SJCRH30 (cell line): ENCODE results near the gene XPNPEP1. TPM values are rescaled to one million over a fixed set of nuclear protein-coding genes. Genes with fewer than 3 reads are reported as not detected.
A peak's percentile ranks its signal among the peaks of the same experiment; 100 is the strongest.

Experiments used
- DNase-seq, 2 experiments: peaks; one replicate each; pipeline ENCODE4 v3.0.0-alpha.2; 2015 to 2020
- H3K27ac ChIP-seq: fragments of 250-450 bp; sonication (Bioruptor Pico); 2 replicates; pipeline ENCODE4 v1.5.1; 2020; ENCODE audit warnings: mild to moderate bottlenecking, moderate library complexity
- H3K27me3 ChIP-seq: fragments of 250-450 bp; sonication (Bioruptor Pico); 2 replicates; pipeline ENCODE4 v1.5.1; 2020; ENCODE audit warnings: mild to moderate bottlenecking, moderate library complexity
- H3K36me3 ChIP-seq: fragments of 250-450 bp; sonication (Bioruptor Pico); 2 replicates; pipeline ENCODE4 v1.5.1; 2020; ENCODE audit warnings: mild to moderate bottlenecking, moderate library complexity
- H3K4me1 ChIP-seq: fragments of 250-450 bp; sonication (Bioruptor Pico); 2 replicates; pipeline ENCODE4 v1.5.1; 2020; ENCODE audit warnings: mild to moderate bottlenecking, moderate library complexity
- H3K4me3 ChIP-seq: fragments of 250-450 bp; sonication (Bioruptor Pico); 2 replicates; pipeline ENCODE4 v1.5.1; 2020; ENCODE audit warnings: mild to moderate bottlenecking, moderate library complexity
- H3K9me3 ChIP-seq: fragments of 250-450 bp; sonication (Bioruptor Pico); replicated peaks from 2 replicates; pipeline ENCODE4 v1.5.1; 2020; ENCODE audit warnings: mild to moderate bottlenecking, moderate library complexity
- total RNA-seq: library from RNA; depleted of rRNA; stranded (reverse); fragments of >200 nt; shearing (Covaris generic); gene quantifications from 2 replicates; pipeline ENCODE4 v1.2.3, GENCODE V29; 2014

XPNPEP1 gene
- total RNA-seq, 1 experiment from 2014 or later, result 112 TPM

GRCh38 chr10:109883859-109884771 lies 39.2 kb downstream of the XPNPEP1 start:
- no peaks in the 10 kb centered on the region for H3K27me3 ChIP-seq
- peaks cover 38% of the 10 kb centered on the region for H3K36me3 ChIP-seq
- peak; percentile 80 to 92 for DNase-seq
- H3K27ac ChIP-seq, result peak overlapping the region; percentile 23; the same call in 1 of the 2 replicates
- no peaks in the 10 kb centered on the region for H3K4me1 ChIP-seq
- no peak overlapping the region for H3K4me3 ChIP-seq
- no peaks in the 10 kb centered on the region for H3K9me3 ChIP-seq

DNA sequence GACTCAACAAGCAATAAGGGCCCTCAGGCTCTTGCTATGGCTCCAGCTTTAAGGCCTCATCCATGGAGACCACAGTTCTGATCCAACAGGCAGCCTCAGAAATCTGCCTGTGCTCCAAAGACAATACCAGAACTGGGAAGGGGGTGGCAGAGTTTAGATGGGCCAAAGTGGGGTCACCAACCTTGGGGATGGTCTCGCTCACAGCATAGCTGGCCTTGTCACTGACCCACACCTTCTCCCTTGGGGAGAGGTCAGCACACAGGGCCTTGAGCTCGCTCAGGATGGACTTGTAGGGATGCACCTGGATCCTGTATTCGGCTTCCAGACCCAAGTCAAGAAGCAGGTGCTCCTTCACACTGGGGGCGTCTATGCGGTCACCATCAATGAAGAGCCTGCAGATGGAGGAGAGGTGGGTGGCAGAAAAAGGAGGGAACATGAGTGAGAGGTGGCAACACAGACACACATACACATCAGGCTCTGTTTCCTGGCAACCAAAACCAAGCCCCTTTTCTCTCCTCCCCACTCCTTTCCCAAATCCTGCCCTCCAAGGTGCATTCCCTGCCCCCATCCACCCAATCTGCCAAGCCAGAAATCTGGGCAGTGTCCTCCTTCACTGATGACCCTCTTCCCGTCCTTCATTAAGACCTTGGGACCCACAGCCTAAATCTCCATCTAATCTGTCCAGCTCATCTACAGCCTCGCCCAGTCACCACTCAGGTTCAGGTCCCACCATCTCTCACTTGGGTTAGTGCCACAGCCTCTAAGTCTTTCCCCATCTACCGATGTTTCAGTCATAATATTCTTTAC lies 40.9 kb downstream of the XPNPEP1 start:
- Histone ChIP-seq H3K36me3 (peaks cover 43% of the 10 kb centered on the region), H3K27ac (no peak overlapping the region), H3K9me3 (no peaks in the 10 kb centered on the region), H3K4me1 (no peaks in the 10 kb centered on the region), H3K27me3 (no peaks in the 10 kb centered on the region), H3K4me3 (no peak overlapping the region)
- DNase-seq, result no peak

GRCh38 chr10:109881769-109882057 lies 41.6 kb downstream of the XPNPEP1 start:
- Histone ChIP-seq H3K27ac (no peak overlapping the region), H3K36me3 (peaks cover 45% of the 10 kb centered on the region), H3K27me3 (no peaks in the 10 kb centered on the region), H3K9me3 (no peaks in the 10 kb centered on the region), H3K4me1 (no peaks in the 10 kb centered on the region), H3K4me3 (no peak overlapping the region)
- DNase-seq, result no peak

DNA sequence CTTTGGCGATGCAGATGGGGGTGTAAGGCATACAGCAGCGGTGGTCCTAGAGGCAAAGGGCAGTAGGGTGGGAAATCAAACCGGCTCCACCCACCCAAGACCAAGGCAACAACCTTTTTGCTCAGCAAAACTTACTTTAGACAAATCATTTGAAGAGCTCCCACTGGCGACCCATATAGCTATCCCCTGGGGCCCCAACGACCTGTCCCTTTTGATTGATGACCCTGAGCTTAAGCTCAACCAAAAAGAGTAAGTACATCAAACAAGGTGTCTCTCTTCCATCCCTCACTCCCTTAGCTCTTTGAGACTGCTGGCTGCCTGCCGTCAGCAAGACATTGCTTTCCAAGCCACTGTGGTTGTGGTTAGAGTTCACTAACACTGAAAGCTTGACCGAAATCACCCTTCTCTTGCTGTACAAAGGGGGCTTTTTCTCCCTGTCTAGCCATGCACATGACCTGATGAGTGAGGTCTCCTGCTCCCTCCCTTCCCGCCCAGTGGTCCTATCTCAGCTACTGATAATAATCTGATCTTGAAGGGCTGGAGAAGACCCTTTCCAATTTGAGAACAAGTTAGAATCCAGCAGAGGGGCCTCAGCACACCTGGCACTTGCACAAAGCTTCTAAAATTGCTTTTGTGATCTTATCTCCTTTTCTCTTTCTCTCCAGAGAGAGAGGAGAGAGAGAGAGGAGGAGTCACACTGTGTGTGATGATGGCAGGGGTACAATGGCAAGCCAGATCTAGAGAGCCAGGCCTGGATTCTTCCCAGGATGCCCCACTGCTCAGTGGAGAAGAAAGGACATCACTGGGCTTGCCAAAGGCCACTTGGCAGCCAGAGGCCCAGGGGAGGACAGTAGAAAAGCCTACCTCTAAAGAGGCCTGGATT lies 42.2 kb downstream of the XPNPEP1 start:
- H3K27ac ChIP-seq, result no peak overlapping the region
- peaks cover 50% of the 10 kb centered on the region for H3K36me3 ChIP-seq
- DNase-seq, result no peak

GRCh38 chr10:109877546-109877945 lies 45.8 kb downstream of the XPNPEP1 start:
- Histone ChIP-seq H3K9me3 (no peaks in the 10 kb centered on the region), H3K4me1 (no peaks in the 10 kb centered on the region), H3K4me3 (no peak overlapping the region), H3K36me3 (peaks cover 65% of the 10 kb centered on the region), H3K27ac (no peak overlapping the region), H3K27me3 (no peaks in the 10 kb centered on the region)
- no peak for DNase-seq

More for the DNA sequence above, 42.2 kb downstream of the XPNPEP1 start:
- H3K4me1 ChIP-seq, result no peaks in the 10 kb centered on the region
- H3K4me3 ChIP-seq, result no peak overlapping the region
- H3K27me3 ChIP-seq, result no peaks in the 10 kb centered on the region
- H3K9me3 ChIP-seq, result no peaks in the 10 kb centered on the region

GRCh38 chr10:109875828-109876821 lies 47.2 kb downstream of the XPNPEP1 start:
- DNase-seq, result no peak
- H3K27me3 ChIP-seq, result no peaks in the 10 kb centered on the region
- peaks cover 64% of the 10 kb centered on the region for H3K36me3 ChIP-seq
- H3K9me3 ChIP-seq, result no peaks in the 10 kb centered on the region
- H3K4me1 ChIP-seq, result no peaks in the 10 kb centered on the region
- H3K4me3 ChIP-seq, result no peak overlapping the region
- no peak overlapping the region for H3K27ac ChIP-seq

- Histone ChIP-seq H3K27me3 (no peaks in the 10 kb centered on the region), H3K4me3 (no peak overlapping the region), H3K4me1 (no peaks in the 10 kb centered on the region), H3K9me3 (no peaks in the 10 kb centered on the region), H3K27ac (no peak overlapping the region), H3K36me3 (peaks cover 66% of the 10 kb centered on the region)
- no peak for DNase-seq
Measured at GRCh38 chr10:109875151-109875568, 48.2 kb downstream of the XPNPEP1 start.

DNA sequence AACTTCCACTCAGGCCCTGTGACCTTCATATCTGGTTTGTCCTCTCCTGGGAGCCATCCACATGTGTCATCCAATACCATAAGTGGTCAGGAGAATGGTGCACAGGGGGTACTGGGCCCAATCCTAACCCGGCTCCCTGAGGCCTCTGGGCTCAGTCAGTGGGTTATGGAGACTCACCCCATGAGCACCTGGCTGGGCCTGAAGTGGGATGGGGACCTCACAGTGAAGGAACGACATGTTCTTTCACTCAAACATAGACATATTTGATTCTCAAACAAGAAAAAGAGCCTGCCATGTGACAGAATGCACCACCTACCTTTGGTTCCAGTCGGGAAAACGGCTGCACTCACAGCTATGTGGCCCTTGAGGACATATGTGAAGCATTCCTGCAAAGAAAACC lies 51.8 kb downstream of the XPNPEP1 start:
- no peaks in the 10 kb centered on the region for H3K27me3 ChIP-seq
- H3K27ac ChIP-seq, result no peak overlapping the region
- no peaks in the 10 kb centered on the region for H3K9me3 ChIP-seq
- no peak overlapping the region for H3K4me3 ChIP-seq
- no peaks in the 10 kb centered on the region for H3K4me1 ChIP-seq
- peaks cover 64% of the 10 kb centered on the region for H3K36me3 ChIP-seq
- no peak for DNase-seq

GRCh38 chr10:109866995-109867635 lies 56.2 kb downstream of the XPNPEP1 start:
- Histone ChIP-seq H3K4me3 (no peak overlapping the region), H3K27me3 (no peaks in the 10 kb centered on the region), H3K27ac (no peak overlapping the region), H3K9me3 (no peaks in the 10 kb centered on the region), H3K36me3 (peaks cover 52% of the 10 kb centered on the region), H3K4me1 (no peaks in the 10 kb centered on the region)
- DNase-seq, result no peak

DNA sequence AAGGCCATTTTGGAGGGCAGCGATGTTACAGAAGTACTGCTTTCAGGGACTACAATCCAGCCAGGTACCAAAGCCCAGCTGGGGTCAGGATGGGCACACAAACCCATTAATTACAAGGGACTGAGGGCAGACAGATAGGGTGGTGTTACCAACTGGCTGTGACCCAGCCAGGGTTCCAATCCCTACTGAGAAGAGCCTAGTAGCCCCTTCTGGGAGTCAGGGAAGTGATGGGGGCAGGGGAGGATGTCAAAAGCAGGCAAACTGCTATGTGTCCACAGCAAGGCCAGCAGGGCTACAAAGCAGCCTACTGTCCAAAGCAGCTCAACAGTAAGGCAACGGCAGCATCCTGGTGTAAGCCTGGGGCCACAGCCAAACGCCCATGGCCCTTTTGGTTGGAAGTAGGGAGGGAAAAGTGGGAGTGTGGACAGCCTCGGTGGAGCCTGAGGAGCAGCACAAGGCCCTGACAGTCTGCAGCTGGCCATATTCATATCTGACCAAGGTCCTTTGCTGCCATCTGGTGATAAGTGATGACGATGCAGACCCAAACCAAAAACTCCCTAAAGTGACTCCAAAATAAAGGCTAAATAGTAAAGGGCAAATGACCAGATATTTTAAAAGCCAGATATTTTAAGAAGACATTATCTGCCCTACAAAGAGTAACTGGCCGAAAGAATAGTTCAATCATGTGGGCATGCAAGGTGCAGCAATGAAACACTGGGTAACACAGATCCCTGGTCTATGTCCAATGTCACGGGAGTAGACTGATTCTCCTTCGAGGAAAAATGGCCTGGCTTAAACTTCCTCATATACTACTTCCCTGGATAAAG lies 56.9 kb downstream of the XPNPEP1 start:
- Histone ChIP-seq H3K9me3 (no peaks in the 10 kb centered on the region), H3K36me3 (peaks cover 49% of the 10 kb centered on the region), H3K27ac (no peak overlapping the region), H3K4me1 (no peaks in the 10 kb centered on the region), H3K27me3 (no peaks in the 10 kb centered on the region), H3K4me3 (no peak overlapping the region)
- DNase-seq, result peak in 1 of 2 experiments; percentile 38

DNA sequence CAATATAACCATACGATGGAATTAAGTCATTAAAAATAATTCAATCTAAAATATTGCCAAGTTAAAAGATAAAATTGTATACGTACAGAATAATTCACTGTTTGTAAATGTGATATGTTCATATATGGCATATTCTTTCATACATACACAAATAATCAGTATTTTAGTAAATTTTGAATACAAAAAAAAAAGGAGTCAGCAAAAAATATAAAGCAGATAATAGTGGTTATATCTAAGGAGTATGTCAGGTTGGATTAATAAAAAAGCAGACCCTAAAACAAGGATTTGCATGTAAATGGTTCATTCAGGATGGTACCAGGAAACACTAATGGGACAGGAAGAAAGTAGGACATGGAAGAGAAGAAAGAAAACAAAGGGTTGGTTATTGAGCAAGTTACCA lies 59.5 kb downstream of the XPNPEP1 start:
- no peaks in the 10 kb centered on the region for H3K4me1 ChIP-seq

GRCh38 chr10:109862738-109863137 lies 60.6 kb downstream of the XPNPEP1 start:
- Histone ChIP-seq H3K4me1 (no peaks in the 10 kb centered on the region), H3K27me3 (no peaks in the 10 kb centered on the region), H3K36me3 (peaks cover 27% of the 10 kb centered on the region), H3K4me3 (no peak overlapping the region), H3K9me3 (no peaks in the 10 kb centered on the region), H3K27ac (no peak overlapping the region)
- no peak for DNase-seq

More for the DNA sequence above, 59.5 kb downstream of the XPNPEP1 start:
- DNase-seq, result no peak
- peaks cover 36% of the 10 kb centered on the region for H3K36me3 ChIP-seq
- no peak overlapping the region for H3K27ac ChIP-seq
- H3K4me3 ChIP-seq, result no peak overlapping the region
- no peaks in the 10 kb centered on the region for H3K27me3 ChIP-seq
- no peaks in the 10 kb centered on the region for H3K9me3 ChIP-seq
